H9 (cell line): ENCODE results near the gene CDX2. TPM values are rescaled to one million over a fixed set of nuclear protein-coding genes. Genes with fewer than 3 reads are reported as not detected.

Experiments
- DNase-seq: peaks from one replicate; pipeline ENCODE4 v3.0.0-alpha.2; 2017
- H2AFZ ChIP-seq: one replicate; pipeline ENCODE4 v1.6.1; 2013; ENCODE audit warnings: mild to moderate bottlenecking, low read length, control low read depth, moderate library complexity
- H2AK5ac ChIP-seq: 2 replicates; pipeline ENCODE4 v1.6.1; 2013; ENCODE audit warnings: low read length, control low read depth, mixed read lengths; ENCODE audit not compliant: insufficient read length
- H2BK120ac ChIP-seq: one replicate; pipeline ENCODE4 v1.6.1; 2013; ENCODE audit warnings: low read depth, mild to moderate bottlenecking, low read length, control low read depth, inconsistent platforms; ENCODE audit not compliant: poor library complexity, severe bottlenecking
- H2BK12ac ChIP-seq: 2 replicates; pipeline ENCODE4 v1.6.1; 2013; ENCODE audit warnings: low read length, control low read depth, mixed read lengths, low read depth; ENCODE audit not compliant: insufficient read length
- H2BK15ac ChIP-seq: 2 replicates; pipeline ENCODE4 v1.6.1; 2013; ENCODE audit warnings: low read depth, low read length, control low read depth
- H2BK20ac ChIP-seq: one replicate; pipeline ENCODE4 v1.6.1; 2013; ENCODE audit warnings: low read depth, mild to moderate bottlenecking, low read length, control low read depth, inconsistent platforms; ENCODE audit not compliant: poor library complexity, severe bottlenecking
- H2BK5ac ChIP-seq: 2 replicates; pipeline ENCODE4 v1.6.1; 2013; ENCODE audit warnings: low read length, control low read depth, mixed read lengths; ENCODE audit not compliant: insufficient read length
- H3K14ac ChIP-seq: 2 replicates; pipeline ENCODE4 v1.6.1; 2013; ENCODE audit warnings: low read length, control low read depth; ENCODE audit not compliant: insufficient read depth
- H3K18ac ChIP-seq: 2 replicates; pipeline ENCODE4 v1.6.1; 2013; ENCODE audit warnings: low read depth, mild to moderate bottlenecking, mixed read lengths, low read length, control low read depth; ENCODE audit not compliant: insufficient read length
- H3K23ac ChIP-seq: 2 replicates; pipeline ENCODE4 v1.6.1; 2013; ENCODE audit warnings: low read length, control low read depth, mixed read lengths, low read depth; ENCODE audit not compliant: insufficient read length
- H3K23me2 ChIP-seq: 2 replicates; pipeline ENCODE4 v1.6.1; 2013; ENCODE audit warnings: low read depth, mild to moderate bottlenecking, mixed read lengths, low read length, control low read depth; ENCODE audit not compliant: insufficient read length, poor library complexity, severe bottlenecking
- H3K27ac ChIP-seq: 2 replicates; pipeline ENCODE4 v1.5.1; 2013; ENCODE audit warnings: low read length, control low read depth, mixed read lengths, low read depth; ENCODE audit not compliant: insufficient read length
- H3K27me3 ChIP-seq: 2 replicates; pipeline ENCODE4 v1.6.1; 2013; ENCODE audit warnings: low read length, control low read depth, inconsistent platforms; ENCODE audit not compliant: insufficient read depth
- H3K4ac ChIP-seq: 2 replicates; pipeline ENCODE4 v1.6.1; 2013; ENCODE audit warnings: low read depth, mild to moderate bottlenecking, control low read depth, inconsistent platforms, low read length, moderate library complexity
- H3K4me1 ChIP-seq: 2 replicates; pipeline ENCODE4 v1.6.1; 2013; ENCODE audit warnings: low read length, control low read depth, inconsistent platforms; ENCODE audit not compliant: insufficient read depth
- H3K4me2 ChIP-seq: 2 replicates; pipeline ENCODE4 v1.6.1; 2013; ENCODE audit warnings: low read length, control low read depth, mixed read lengths; ENCODE audit not compliant: insufficient read length, insufficient read depth
- H3K56ac ChIP-seq: 2 replicates; pipeline ENCODE4 v1.6.1; 2013; ENCODE audit warnings: low read depth, mild to moderate bottlenecking, mixed read lengths, low read length, control low read depth; ENCODE audit not compliant: insufficient read length
- H3K79me1 ChIP-seq: 2 replicates; pipeline ENCODE4 v1.6.1; 2013; ENCODE audit warnings: low read depth, mild to moderate bottlenecking, moderate library complexity, low read length, control low read depth, inconsistent platforms; ENCODE audit not compliant: insufficient read depth, poor library complexity, severe bottlenecking
- H3K79me2 ChIP-seq: 2 replicates; pipeline ENCODE4 v1.6.1; 2013; ENCODE audit warnings: low read length, control low read depth, inconsistent platforms; ENCODE audit not compliant: insufficient read depth
- H3K9ac ChIP-seq: 2 replicates; pipeline ENCODE4 v1.6.1; 2013; ENCODE audit warnings: low read length, control low read depth, mixed read lengths; ENCODE audit not compliant: insufficient read length; ENCODE audit errors: extremely low read depth
- H3K9me3 ChIP-seq: one replicate; pipeline ENCODE4 v1.6.1; 2013; ENCODE audit warnings: low read depth, low read length, inconsistent platforms; ENCODE audit not compliant: control insufficient read depth
- H3T11ph ChIP-seq: one replicate; pipeline ENCODE4 v1.6.1; 2013; ENCODE audit warnings: mild to moderate bottlenecking, low read length, control low read depth, inconsistent platforms
- H4K20me1 ChIP-seq: one replicate; pipeline ENCODE4 v1.6.1; 2013; ENCODE audit not compliant: control insufficient read depth, insufficient read length, insufficient read depth
- H4K5ac ChIP-seq: 2 replicates; pipeline ENCODE4 v1.6.1; 2013; ENCODE audit warnings: low read depth, mild to moderate bottlenecking, mixed read lengths, low read length, control low read depth; ENCODE audit not compliant: insufficient read length
- H4K8ac ChIP-seq: replicated peaks from 2 replicates; pipeline ENCODE4 v1.6.1; 2013; ENCODE audit warnings: low read length, control low read depth, mixed read lengths, low read depth; ENCODE audit not compliant: insufficient read length
- H4K91ac ChIP-seq: 2 replicates; pipeline ENCODE4 v1.6.1; 2013; ENCODE audit warnings: low read depth, mild to moderate bottlenecking, moderate library complexity, mixed read lengths, low read length, control low read depth; ENCODE audit not compliant: insufficient read length
- H3K27ac Mint-ChIP-seq, 3 experiments: 2 replicates in 2 of 3; 3 replicates in 1 of 3; pipeline ENCODE4 v1.8.0; 2020 to 2021; ENCODE audit warnings: mixed read lengths in 3 of 3, mild to moderate bottlenecking in 1 of 3, moderate library complexity in 1 of 3
- H3K27me3 Mint-ChIP-seq: 2 replicates; pipeline ENCODE4 v1.8.0; 2021; ENCODE audit warnings: low read depth, mild to moderate bottlenecking, moderate library complexity, mixed read lengths
- H3K36me3 Mint-ChIP-seq, 3 experiments: 2 replicates in 2 of 3; 3 replicates in 1 of 3; pipeline ENCODE4 v1.8.0; 2020 to 2021; ENCODE audit warnings: low read depth in 3 of 3, mixed read lengths in 3 of 3; ENCODE audit not compliant: insufficient read depth in 1 of 3
- H3K4me1 Mint-ChIP-seq, 2 experiments: 2 replicates each; pipeline ENCODE4 v1.8.0; 2020; ENCODE audit warnings: mixed read lengths in 2 of 2
- H3K4me3 Mint-ChIP-seq, 2 experiments: 2 replicates in 1 of 2; 3 replicates in 1 of 2; pipeline ENCODE4 v1.8.0; 2020 to 2021; ENCODE audit warnings: mild to moderate bottlenecking in 2 of 2, mixed read lengths in 2 of 2, moderate library complexity in 1 of 2
- H3K9me3 Mint-ChIP-seq, 2 experiments: 2 replicates in 1 of 2; 3 replicates in 1 of 2; pipeline ENCODE4 v1.8.0; 2020; ENCODE audit warnings: mild to moderate bottlenecking in 2 of 2, mixed read lengths in 2 of 2, moderate library complexity in 1 of 2
- WGBS: extraction: QIAGEN DNeasy Blood & Tissue Kit; methylation state at CpG from one replicate; pipeline ENCODE4 v1.1.7; 2013; ENCODE audit warnings: missing lambda C conversion rate, low lambda C conversion rate, mixed read lengths; ENCODE audit not compliant: insufficient read length; ENCODE audit errors: extremely low coverage; 5-methylcytosine and 5-hydroxymethylcytosine counted together
- total RNA-seq: library from RNA; stranded (reverse); gene quantifications from 2 replicates; pipeline ENCODE4 v1.2.1, GENCODE V29; 2021
- TF ChIP-seq, protein P1 (sequence below): fragments of 200-600 bp; sonication (generic); conservative IDR thresholded peaks from 3 replicates; pipeline ENCODE4 v1.8.0; 2021; ENCODE audit warnings: antibody characterized with exemption, mild to moderate bottlenecking

CDX2 gene
- total RNA-seq, 1 experiment from 2014 or later = not detected

GRCh38 chr13:27991881-27992280 lies 22.8 kb upstream of the CDX2 start:
- H2BK20ac ChIP-seq = no peak overlapping the region
- no peak overlapping the region for H3K4me3 Mint-ChIP-seq
- no peak overlapping the region for H2BK120ac ChIP-seq
- H3K79me1 ChIP-seq = no peaks in the 10 kb centered on the region
- H2AFZ ChIP-seq = no peak overlapping the region
- H2BK15ac ChIP-seq = no peak overlapping the region
- H3K4ac ChIP-seq = no peak overlapping the region
- H3K9me3 ChIP-seq = no peaks in the 10 kb centered on the region
- H3K9me3 Mint-ChIP-seq = no peaks in the 10 kb centered on the region
- TF ChIP-seq, protein P1, sequence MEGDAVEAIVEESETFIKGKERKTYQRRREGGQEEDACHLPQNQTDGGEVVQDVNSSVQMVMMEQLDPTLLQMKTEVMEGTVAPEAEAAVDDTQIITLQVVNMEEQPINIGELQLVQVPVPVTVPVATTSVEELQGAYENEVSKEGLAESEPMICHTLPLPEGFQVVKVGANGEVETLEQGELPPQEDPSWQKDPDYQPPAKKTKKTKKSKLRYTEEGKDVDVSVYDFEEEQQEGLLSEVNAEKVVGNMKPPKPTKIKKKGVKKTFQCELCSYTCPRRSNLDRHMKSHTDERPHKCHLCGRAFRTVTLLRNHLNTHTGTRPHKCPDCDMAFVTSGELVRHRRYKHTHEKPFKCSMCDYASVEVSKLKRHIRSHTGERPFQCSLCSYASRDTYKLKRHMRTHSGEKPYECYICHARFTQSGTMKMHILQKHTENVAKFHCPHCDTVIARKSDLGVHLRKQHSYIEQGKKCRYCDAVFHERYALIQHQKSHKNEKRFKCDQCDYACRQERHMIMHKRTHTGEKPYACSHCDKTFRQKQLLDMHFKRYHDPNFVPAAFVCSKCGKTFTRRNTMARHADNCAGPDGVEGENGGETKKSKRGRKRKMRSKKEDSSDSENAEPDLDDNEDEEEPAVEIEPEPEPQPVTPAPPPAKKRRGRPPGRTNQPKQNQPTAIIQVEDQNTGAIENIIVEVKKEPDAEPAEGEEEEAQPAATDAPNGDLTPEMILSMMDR = no peak
- no peak overlapping the region for H4K91ac ChIP-seq
- no peak overlapping the region for H3K27ac Mint-ChIP-seq
- H3K27me3 ChIP-seq = no peaks in the 10 kb centered on the region; the same call in 1 of the 2 replicates
- no peak overlapping the region for H3K27ac ChIP-seq
- no peaks in the 10 kb centered on the region for H4K20me1 ChIP-seq
- no peak overlapping the region for H3K23ac ChIP-seq
- no peaks in the 10 kb centered on the region for H3K23me2 ChIP-seq
- H4K8ac ChIP-seq = no peak overlapping the region
- no peak overlapping the region for H2BK5ac ChIP-seq
- H3K27me3 Mint-ChIP-seq = peaks cover 87% of the 10 kb centered on the region
- H4K5ac ChIP-seq = no peak overlapping the region
- no peaks in the 10 kb centered on the region for H3K4me1 Mint-ChIP-seq
- H3T11ph ChIP-seq = no peak overlapping the region
- no peak overlapping the region for H3K56ac ChIP-seq
- no peak overlapping the region for H2BK12ac ChIP-seq
- no peak overlapping the region for H3K18ac ChIP-seq
- no peak overlapping the region; the same call in 1 of the 2 replicates for H3K14ac ChIP-seq
- no CpG with 5 or more reads among the region's 6 CpGs for WGBS
- no peak overlapping the region for H2AK5ac ChIP-seq
- H3K36me3 Mint-ChIP-seq = no peaks in the 10 kb centered on the region
- no peak overlapping the region for H3K4me2 ChIP-seq
- H3K9ac ChIP-seq = no peak overlapping the region
- no peaks in the 10 kb centered on the region for H3K79me2 ChIP-seq
- no peaks in the 10 kb centered on the region for H3K4me1 ChIP-seq
- no peak for DNase-seq
